ENCODE results near the gene CD247. TPM values are rescaled to one million over a fixed set of nuclear protein-coding genes. Genes with fewer than 3 reads are reported as not detected.

Gene CD247
- total and polyA plus RNA-seq, 10 donors = 15.8 to 67.1 (median 33.1) TPM

- peaks cover 0 to 3% (median 0%) of the 10 kb centered on the region in 7 donors for H3K27me3 ChIP-seq (replicated peaks in 1 of 7)
- H3K4me1 ChIP-seq = peaks cover 0 to 47% (median 2%) of the 10 kb centered on the region in 6 donors
- no peaks in the 10 kb centered on the region for H3K9me3 ChIP-seq
- intact Hi-C loops (cut with DNase I; ENCODE audit: low total_unique reads) = no loop called here
- no peaks in the 10 kb centered on the region for H3K36me3 ChIP-seq
- peak overlapping the region in 6 of 8 donors; percentile 33 to 69 (median 40) for H3K4me3 ChIP-seq
- DNase-seq = no peak
- H3K27ac ChIP-seq = peak overlapping the region in 7 of 8 donors; percentile 40 to 89 (median 78)
- TF ChIP-seq CTCF (IDR thresholded peaks at IDR 0.05 in 8 of 11, conservative IDR thresholded peaks at IDR 0.05 in 3 of 11) = no peak
- no peak for TF ChIP-seq POLR2AphosphoS5 (IDR thresholded peaks at IDR 0.05)
- TF ChIP-seq POLR2A (IDR thresholded peaks at IDR 0.05) = no peak
- WGBS, 5 donors = 71 to 86% (median 77%) methylated on average over 4 of the region's 4 CpGs
Observed at GRCh38 chr1:167515893-167516321, 2.4 kb downstream of the CD247 start.

GRCh38 chr1:167515461-167515860 is 2.9 kb downstream of the CD247 start:
- no peaks in the 10 kb centered on the region for H3K9me3 ChIP-seq
- intact Hi-C loops (cut with DNase I; ENCODE audit: low total_unique reads) = no loop called here
- WGBS, 5 donors = 77 to 87% (median 79%) methylated on average over 3 of the region's 3 CpGs
- peaks cover 0 to 3% (median 0%) of the 10 kb centered on the region in 7 donors for H3K27me3 ChIP-seq (replicated peaks in 1 of 7)
- peak overlapping the region in 6 of 8 donors; percentile 53 to 89 (median 80) for H3K27ac ChIP-seq
- H3K36me3 ChIP-seq = no peaks in the 10 kb centered on the region
- H3K4me1 ChIP-seq = peaks cover 0 to 51% (median 4%) of the 10 kb centered on the region in 6 donors
- peak overlapping the region in 5 of 8 donors; percentile 35 to 69 (median 44) for H3K4me3 ChIP-seq
- TF ChIP-seq CTCF (IDR thresholded peaks at IDR 0.05 in 8 of 11, conservative IDR thresholded peaks at IDR 0.05 in 3 of 11) = no peak
- TF ChIP-seq POLR2AphosphoS5 (IDR thresholded peaks at IDR 0.05) = no peak
- no peak for TF ChIP-seq POLR2A (IDR thresholded peaks at IDR 0.05)
- DNase-seq = no peak

GRCh38 chr1:167514288-167514687 is 4.0 kb downstream of the CD247 start:
- TF ChIP-seq POLR2AphosphoS5 (IDR thresholded peaks at IDR 0.05) (no peak), CTCF (IDR thresholded peaks at IDR 0.05 in 8 of 11, conservative IDR thresholded peaks at IDR 0.05 in 3 of 11) (no peak), POLR2A (IDR thresholded peaks at IDR 0.05) (no peak)
- H3K27me3 ChIP-seq (replicated peaks in 1 of 7) = peaks cover 0 to 3% (median 0%) of the 10 kb centered on the region in 7 donors
- peak overlapping the region in 2 of 8 donors; percentile 44 to 69 for H3K4me3 ChIP-seq
- H3K36me3 ChIP-seq = no peaks in the 10 kb centered on the region
- WGBS, 5 donors = 79 to 84% (median 80%) methylated on average over 9 of the region's 9 CpGs
- no peaks in the 10 kb centered on the region for H3K9me3 ChIP-seq
- DNase-seq = no peak
- peak overlapping the region in 5 of 8 donors; percentile 61 to 89 (median 83) for H3K27ac ChIP-seq
- H3K4me1 ChIP-seq = peaks cover 0 to 63% (median 6%) of the 10 kb centered on the region in 6 donors
- intact Hi-C loops (cut with DNase I; ENCODE audit: low total_unique reads) = no loop called here

DNA sequence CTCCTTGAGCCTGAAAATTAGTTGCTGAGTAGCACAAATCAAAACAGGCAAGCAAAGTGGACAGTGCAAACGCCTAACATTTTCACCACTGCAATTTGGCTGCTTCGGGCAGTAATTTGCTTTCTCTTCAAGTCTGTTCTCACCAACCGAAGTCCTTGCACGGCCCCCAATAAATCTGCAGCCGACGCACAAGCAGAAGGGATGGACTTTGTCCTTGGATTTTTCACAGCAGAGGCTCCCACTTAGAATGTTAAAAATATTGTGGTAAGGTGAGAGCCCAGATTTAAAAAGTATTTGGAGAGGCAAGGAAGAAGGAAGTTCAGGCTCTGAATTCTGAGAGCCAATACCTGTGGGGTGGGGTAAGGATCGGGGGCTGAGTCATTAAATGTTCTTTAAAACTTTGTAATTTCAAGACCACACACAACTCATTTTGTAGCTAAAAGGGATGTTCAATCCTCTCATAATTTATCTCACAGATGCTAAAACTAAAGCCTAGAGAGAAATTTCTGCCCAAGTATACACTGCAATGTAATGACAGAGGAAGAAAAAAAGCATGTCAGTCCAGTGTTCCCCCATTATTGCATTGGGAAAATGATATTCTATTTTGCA is 6.2 kb downstream of the CD247 start:
- no peak for DNase-seq
- H3K4me1 ChIP-seq = peaks cover 0 to 58% (median 6%) of the 10 kb centered on the region in 6 donors
- WGBS, 5 donors = 70 to 83% (median 76%) methylated on average over 7 of the region's 7 CpGs

More for the DNA sequence above, 6.2 kb downstream of the CD247 start:
- H3K4me3 ChIP-seq = peak overlapping the region in 2 of 8 donors; percentile 6 to 35
- peaks cover 0 to 3% (median 0%) of the 10 kb centered on the region in 7 donors for H3K27me3 ChIP-seq (replicated peaks in 1 of 7)
- H3K9me3 ChIP-seq = no peaks in the 10 kb centered on the region
- intact Hi-C loops (cut with DNase I; ENCODE audit: low total_unique reads) = no loop called here
- no peaks in the 10 kb centered on the region for H3K36me3 ChIP-seq
- H3K27ac ChIP-seq = peak overlapping the region in 2 of 8 donors; percentile 14 to 19
- no peak for TF ChIP-seq POLR2A (IDR thresholded peaks at IDR 0.05)
- TF ChIP-seq POLR2AphosphoS5 (IDR thresholded peaks at IDR 0.05) = no peak
- no peak for TF ChIP-seq CTCF (IDR thresholded peaks at IDR 0.05 in 8 of 11, conservative IDR thresholded peaks at IDR 0.05 in 3 of 11)
